HG03457 (cell line): ENCODE data around the gene P2RY14.
"Not testable (repeated sequence)": the region's sequence is repeated elsewhere in the genome, so short reads cannot be mapped to it uniquely, and the experiment has no call there.

Experiments used
- ATAC-seq: cut with Tn5 transposase; IDR thresholded peaks from one replicate; pipeline ENCODE4 v1.9.1; 2021; ENCODE audit warnings: moderate number of reproducible peaks; ENCODE audit not compliant: unreplicated experiment

The P2RY14 gene

GRCh38 chr3:151192545-151192944 is 85.8 kb downstream of the P2RY14 start:
- no peak for ATAC-seq

- no peak for ATAC-seq
Measured at GRCh38 chr3:151191095-151191494, 87.2 kb downstream of the P2RY14 start.

- no peak for ATAC-seq
Measured at GRCh38 chr3:151183265-151183671, 95.1 kb downstream of the P2RY14 start.

GRCh38 chr3:151182349-151183079 is 95.8 kb downstream of the P2RY14 start:
- no peak for ATAC-seq

GRCh38 chr3:151178208-151178845 is 100.0 kb downstream of the P2RY14 start:
- no peak for ATAC-seq

GRCh38 chr3:151175952-151176351 is 102.4 kb downstream of the P2RY14 start:
- no peak for ATAC-seq

- no peak for ATAC-seq
Measured at GRCh38 chr3:151174351-151174750, 104.0 kb downstream of the P2RY14 start.

- peak; percentile 78 for ATAC-seq
Measured at GRCh38 chr3:151171145-151171757, 107.1 kb downstream of the P2RY14 start.

- ATAC-seq, result not testable (repeated sequence)
Measured at GRCh38 chr3:151169948-151170679, 108.2 kb downstream of the P2RY14 start.

- ATAC-seq, result no peak
Measured at GRCh38 chr3:151169262-151169947, 108.9 kb downstream of the P2RY14 start.

GRCh38 chr3:151168269-151169094 is 109.9 kb downstream of the P2RY14 start:
- peak; percentile 45 for ATAC-seq

GRCh38 chr3:151166161-151166560 is 112.2 kb downstream of the P2RY14 start:
- no peak for ATAC-seq

GRCh38 chr3:151165226-151165625 is 113.1 kb downstream of the P2RY14 start:
- no peak for ATAC-seq
